ENCODE measurements around the gene DNAH12. TPM values are rescaled to one million over a fixed set of nuclear protein-coding genes. Genes with fewer than 3 reads are reported as not detected.

DNAH12 gene
- total RNA-seq, 1 experiment from 2014 or later: not detected

GRCh38 chr3:57261929-57262328 lies 282.2 kb downstream of the DNAH12 start (continued):
- TF ChIP-seq ZBTB33 (IDR thresholded peaks at IDR 0.05; ENCODE audit: extremely low read depth, insufficient replicate concordance, low read length) (no peak), EZH2phosphoT487 (IDR thresholded peaks at IDR 0.05; ENCODE audit: borderline replicate concordance) (no peak), TCF7L2 (IDR thresholded peaks at IDR 0.05; ENCODE audit: borderline replicate concordance, extremely low read depth, insufficient read depth, insufficient read length) (no peak), POLR2A (IDR thresholded peaks at IDR 0.05; ENCODE audit: borderline replicate concordance, extremely low read depth, insufficient read depth, insufficient read length) (no peak), YY1 (IDR thresholded peaks at IDR 0.05; ENCODE audit: extremely low read depth, insufficient replicate concordance, low read depth, low read length) (no peak), MAX (IDR thresholded peaks at IDR 0.05) (no peak), CBX3 (IDR thresholded peaks at IDR 0.05; ENCODE audit: low read depth) (no peak), ZNF274 (IDR thresholded peaks at IDR 0.05; ENCODE audit: low read depth, low read length) (no peak)

GRCh38 chr3:57261119-57261518 lies 283.0 kb downstream of the DNAH12 start:
- Histone ChIP-seq H3K4me2 (ENCODE audit: low read length) (no peak overlapping the region), H3K27me3 (ENCODE audit: insufficient read depth, low read length) (no peaks in the 10 kb centered on the region), H3K4me3 (replicated peaks in 1 of 2; ENCODE audit: low read depth in 1 of 2, low read length in 2 of 2) (no peak overlapping the region), H4K20me1 (ENCODE audit: insufficient read depth) (no peaks in the 10 kb centered on the region), H3K4me1 (ENCODE audit: control insufficient read depth in 1 of 2, insufficient read depth in 2 of 2, low read length in 2 of 2) (no peaks in the 10 kb centered on the region), H3K9me2 (ENCODE audit: insufficient read depth) (no peaks in the 10 kb centered on the region), H3K27ac (ENCODE audit: low read depth, low read length) (no peak overlapping the region), H3K36me3 (ENCODE audit: control insufficient read depth in 1 of 2, insufficient read depth in 2 of 2, low read length in 2 of 2) (peaks cover 31 to 45% of the 10 kb centered on the region in 2 experiments), H2AFZ (ENCODE audit: low read depth, low read length, poor library complexity, severe bottlenecking) (no peak overlapping the region), H3K79me2 (ENCODE audit: insufficient read depth, low read length) (no peaks in the 10 kb centered on the region), H3K9me3 (ENCODE audit: control insufficient read depth in 1 of 2, insufficient read depth in 1 of 2, low read depth in 1 of 2, low read length in 2 of 2) (no peaks in the 10 kb centered on the region), H3K9ac (ENCODE audit: low read length) (no peak overlapping the region)
- DNase-seq (ENCODE audit: low read depth, low spot score): no peak
- POLR2A ChIA-PET: no interaction called here
- no peak for ATAC-seq
- intact Hi-C loops (cut with micrococcal nuclease): no loop called here
- CTCF ChIA-PET: no interaction called here
- RAD21 ChIA-PET (ENCODE audit: low non-redundant PET in 1 of 2, low total read pairs in 2 of 2, uncharacterized antibody in 2 of 2, unreplicated experiment in 2 of 2): no interaction called here
- BruUV-seq (replicated peaks): no TSS peak
- TF ChIP-seq EZH2phosphoT487 (IDR thresholded peaks at IDR 0.05; ENCODE audit: borderline replicate concordance) (no peak), CTCF (IDR thresholded peaks at IDR 0.05 in 2 of 3, conservative IDR thresholded peaks at IDR 0.05 in 1 of 3; ENCODE audit: borderline replicate concordance in 1 of 3, insufficient read depth in 1 of 3, low read depth in 2 of 3, low read length in 2 of 3) (no peak), JUND (IDR thresholded peaks at IDR 0.05) (no peak), ELF1 (IDR thresholded peaks at IDR 0.05; ENCODE audit: borderline replicate concordance, low read depth) (no peak), EZH2 (IDR thresholded peaks at IDR 0.05) (no peak), SP1 (IDR thresholded peaks at IDR 0.05; ENCODE audit: low read depth) (no peak), FOSL1 (IDR thresholded peaks at IDR 0.05; ENCODE audit: low read depth) (no peak), EGR1 (IDR thresholded peaks at IDR 0.05; ENCODE audit: low read depth) (no peak), SRF (IDR thresholded peaks at IDR 0.05; ENCODE audit: low read depth) (no peak), ZBTB33 (IDR thresholded peaks at IDR 0.05; ENCODE audit: extremely low read depth, insufficient replicate concordance, low read length) (no peak), YY1 (IDR thresholded peaks at IDR 0.05; ENCODE audit: extremely low read depth, insufficient replicate concordance, low read depth, low read length) (no peak), POLR2AphosphoS5 (IDR thresholded peaks at IDR 0.05; ENCODE audit: low read depth, low read length) (no peak), ZFX (IDR thresholded peaks at IDR 0.05) (no peak), TCF7L2 (IDR thresholded peaks at IDR 0.05; ENCODE audit: borderline replicate concordance, extremely low read depth, insufficient read depth, insufficient read length) (no peak), ATF3 (IDR thresholded peaks at IDR 0.05) (no peak), ZNF274 (IDR thresholded peaks at IDR 0.05; ENCODE audit: low read depth, low read length) (no peak)

All from HCT116 (cell line).